Mesenchymal stem cell (in vitro differentiated cells and primary cell): ENCODE results near the gene FNDC5.

Experiments
- DNase-seq: peaks from one replicate; pipeline ENCODE4 v3.0.0-alpha.2; 2013
- H2AFZ ChIP-seq: one replicate; pipeline ENCODE4 v1.6.1; 2013; ENCODE audit warnings: low read depth, mild to moderate bottlenecking, control low read depth, inconsistent platforms, low read length, moderate library complexity
- H2AK5ac ChIP-seq: 2 replicates; pipeline ENCODE4 v1.6.1; 2013; ENCODE audit warnings: low read length, moderate library complexity, mild to moderate bottlenecking, inconsistent platforms; ENCODE audit not compliant: severe bottlenecking
- H2BK120ac ChIP-seq: one replicate; pipeline ENCODE4 v1.6.1; 2013; ENCODE audit warnings: low read depth, mild to moderate bottlenecking, inconsistent platforms, low read length, moderate library complexity
- H2BK12ac ChIP-seq, 2 experiments: one replicate each; pipeline ENCODE4 v1.6.1; 2013; ENCODE audit warnings: inconsistent platforms in 2 of 2, low read length in 2 of 2, mild to moderate bottlenecking in 2 of 2, moderate library complexity in 2 of 2, control low read depth in 1 of 2
- H2BK15ac ChIP-seq: one replicate; pipeline ENCODE4 v1.6.1; 2013; ENCODE audit warnings: mild to moderate bottlenecking, low read depth, inconsistent platforms; ENCODE audit not compliant: poor library complexity, severe bottlenecking
- H2BK5ac ChIP-seq: 2 replicates; pipeline ENCODE4 v1.6.1; 2013; ENCODE audit warnings: low read depth, mild to moderate bottlenecking, low read length, control low read depth, inconsistent platforms; ENCODE audit not compliant: poor library complexity, severe bottlenecking
- H3K14ac ChIP-seq, 2 experiments: one replicate each; pipeline ENCODE4 v1.6.1; 2013; ENCODE audit warnings: inconsistent platforms in 2 of 2, low read length in 2 of 2, control low read depth in 1 of 2, mild to moderate bottlenecking in 1 of 2, moderate library complexity in 1 of 2
- H3K18ac ChIP-seq, 2 experiments: one replicate each; pipeline ENCODE4 v1.6.1; 2013; ENCODE audit warnings: inconsistent platforms in 2 of 2, low read length in 2 of 2, control low read depth in 1 of 2, low read depth in 1 of 2, mild to moderate bottlenecking in 1 of 2
- H3K23ac ChIP-seq, 2 experiments: one replicate each; pipeline ENCODE4 v1.6.1; 2013; ENCODE audit warnings: inconsistent platforms in 2 of 2, low read length in 2 of 2, mild to moderate bottlenecking in 2 of 2, moderate library complexity in 2 of 2, control low read depth in 1 of 2
- H3K27ac ChIP-seq: 2 replicates; pipeline ENCODE4 v1.5.1; 2013; ENCODE audit warnings: mild to moderate bottlenecking, moderate library complexity, low read length, control low read depth, inconsistent platforms; ENCODE audit not compliant: poor library complexity, severe bottlenecking
- H3K27me3 ChIP-seq, 2 experiments: 2 replicates each; pipeline versions ENCODE4 v1.6.1 to v1.7.0; 2013; ENCODE audit warnings: low read length in 2 of 2, mild to moderate bottlenecking in 2 of 2, moderate library complexity in 2 of 2, control low read depth in 1 of 2, inconsistent platforms in 1 of 2; ENCODE audit not compliant: control insufficient read depth in 1 of 2, insufficient read depth in 1 of 2
- H3K36me3 ChIP-seq, 2 experiments: 2 replicates each; pipeline versions ENCODE4 v1.6.1 to v1.7.0; 2013; ENCODE audit warnings: low read length in 2 of 2, control low read depth in 1 of 2, inconsistent platforms in 1 of 2, low read depth in 1 of 2, mild to moderate bottlenecking in 1 of 2; ENCODE audit not compliant: insufficient read depth in 2 of 2, control insufficient read depth in 1 of 2
- H3K4ac ChIP-seq, 2 experiments: one replicate each; pipeline ENCODE4 v1.6.1; 2013; ENCODE audit warnings: inconsistent platforms in 2 of 2, low read length in 2 of 2, mild to moderate bottlenecking in 2 of 2, moderate library complexity in 2 of 2, control low read depth in 1 of 2, low read depth in 1 of 2
- H3K4me1 ChIP-seq: 2 replicates; pipeline ENCODE4 v1.6.1; 2013; ENCODE audit warnings: low read depth, low read length, control low read depth; ENCODE audit not compliant: control insufficient read depth, insufficient read depth
- H3K4me2 ChIP-seq: 2 replicates; pipeline ENCODE4 v1.6.1; 2013; ENCODE audit warnings: low read length, mild to moderate bottlenecking, inconsistent platforms; ENCODE audit not compliant: poor library complexity, severe bottlenecking
- H3K4me3 ChIP-seq, 2 experiments: 2 replicates each; pipeline versions ENCODE4 v1.5.1 to v1.7.0; 2013; ENCODE audit warnings: low read length in 2 of 2, mild to moderate bottlenecking in 2 of 2, control low read depth in 1 of 2, low read depth in 1 of 2; ENCODE audit not compliant: insufficient read depth in 1 of 2
- H3K79me1 ChIP-seq: replicated peaks from 2 replicates; pipeline ENCODE4 v1.6.1; 2013; ENCODE audit warnings: mild to moderate bottlenecking, control low read depth, low read length, inconsistent platforms; ENCODE audit not compliant: poor library complexity, severe bottlenecking
- H3K9ac ChIP-seq: 2 replicates; pipeline ENCODE4 v1.7.0; 2013; ENCODE audit warnings: mild to moderate bottlenecking, low read length, moderate library complexity
- H3K9me3 ChIP-seq: 2 replicates; pipeline ENCODE4 v1.7.0; 2013; ENCODE audit warnings: mild to moderate bottlenecking, low read length; ENCODE audit not compliant: control insufficient read depth
- H4K8ac ChIP-seq: one replicate; pipeline ENCODE4 v1.6.1; 2013; ENCODE audit warnings: inconsistent platforms, mild to moderate bottlenecking, low read length, moderate library complexity
- H4K91ac ChIP-seq: one replicate; pipeline ENCODE4 v1.6.1; 2013; ENCODE audit warnings: mild to moderate bottlenecking, low read length, inconsistent platforms
- WGBS: methylation state at CpG from one replicate; pipeline ENCODE4 v1.1.7; 2013; ENCODE audit warnings: mixed read lengths; 5-methylcytosine and 5-hydroxymethylcytosine counted together

FNDC5 gene

DNA sequence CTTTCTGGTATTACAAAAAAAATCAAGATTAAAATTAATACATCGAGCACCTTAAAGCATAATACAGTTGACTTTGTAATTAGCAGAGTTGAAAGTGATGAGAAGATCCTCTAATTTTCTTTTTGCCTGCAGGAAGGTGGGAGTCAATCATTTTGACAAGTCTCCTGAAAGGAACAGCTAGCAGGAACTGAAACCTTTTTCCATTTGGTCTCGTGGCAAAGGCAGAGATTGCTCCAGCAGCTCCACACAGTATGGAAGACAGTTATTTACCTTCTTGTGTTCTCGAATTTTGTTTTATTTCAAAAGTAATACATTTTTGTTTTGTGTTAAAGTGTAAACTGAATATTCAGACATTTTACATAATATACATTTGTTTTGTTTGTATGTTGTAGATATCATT lies 45.5 kb downstream of the FNDC5 start:
- Histone ChIP-seq H3K36me3 (peaks cover 17 to 54% of the 10 kb centered on the region in 2 experiments), H3K9me3 (no peaks in the 10 kb centered on the region), H3K79me1 (peaks cover 17% of the 10 kb centered on the region), H3K14ac (no peak overlapping the region), H2BK120ac (no peak overlapping the region), H3K4me2 (no peak overlapping the region), H3K4me1 (no peaks in the 10 kb centered on the region), H3K27me3 (no peaks in the 10 kb centered on the region), H4K91ac (no peak overlapping the region), H3K4me3 (no peak overlapping the region), H3K27ac (no peak overlapping the region), H3K18ac (no peak overlapping the region), H3K9ac (no peak overlapping the region), H3K23ac (no peak overlapping the region), H3K4ac (no peak overlapping the region), H2BK12ac (no peak overlapping the region), H2BK15ac (no peak overlapping the region), H2AK5ac (no peak overlapping the region), H2BK5ac (no peak overlapping the region), H4K8ac (no peak overlapping the region), H2AFZ (no peak overlapping the region)
- WGBS: 93% methylated on average over 2 of the region's 3 CpGs
- no peak for DNase-seq

DNA sequence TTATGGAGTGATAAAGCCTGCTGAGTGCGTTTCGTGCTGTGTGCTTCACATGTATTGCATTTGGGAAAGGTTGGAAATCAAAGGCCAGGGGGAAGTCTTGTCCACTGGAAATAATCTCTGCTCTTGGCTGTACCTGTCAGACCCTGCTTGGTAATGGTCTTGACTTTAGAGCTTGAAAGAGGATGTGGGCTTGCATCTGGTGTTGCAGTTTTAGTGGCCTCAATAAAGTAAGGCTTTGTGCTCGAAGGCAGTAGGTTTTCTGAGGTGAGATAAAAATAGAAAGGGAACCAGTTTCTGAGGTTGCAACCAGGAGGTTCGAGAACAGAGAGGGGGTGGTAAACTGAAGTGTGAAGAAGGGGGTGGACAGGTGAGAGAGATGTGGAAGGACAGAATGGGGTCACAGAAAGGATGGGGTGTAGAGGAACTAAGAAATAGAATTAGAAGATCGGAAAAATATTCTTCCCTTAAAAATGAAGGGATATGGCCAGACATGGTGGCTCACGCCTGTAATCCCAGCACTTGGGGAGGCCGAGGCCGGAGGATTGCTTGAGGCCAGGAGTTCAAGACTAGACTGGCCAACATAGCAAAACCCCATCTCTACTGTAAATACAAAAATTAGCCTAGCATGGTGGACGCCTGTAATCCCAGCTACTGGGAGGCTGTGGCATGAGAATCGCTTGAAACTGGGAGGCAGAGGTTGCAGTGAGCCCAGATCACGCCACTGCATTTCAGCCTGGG lies 51.7 kb downstream of the FNDC5 start:
- H2BK120ac ChIP-seq: no peak overlapping the region
- H2AFZ ChIP-seq: no peak overlapping the region
- no peaks in the 10 kb centered on the region for H3K27me3 ChIP-seq
- H3K4ac ChIP-seq: peak overlapping the region in 1 of 2 experiments; percentile 39
- H4K91ac ChIP-seq: no peak overlapping the region
- peak overlapping the region; percentile 59 to 73 for H3K23ac ChIP-seq
- peak overlapping the region; percentile 4 for H3K27ac ChIP-seq
- peaks cover 10% of the 10 kb centered on the region for H3K4me1 ChIP-seq
- no peak overlapping the region for H2BK5ac ChIP-seq
- H2BK15ac ChIP-seq: no peak overlapping the region
- H2AK5ac ChIP-seq: no peak overlapping the region
- no peak overlapping the region for H3K18ac ChIP-seq
- peaks cover 7% of the 10 kb centered on the region for H3K79me1 ChIP-seq
- no peak for DNase-seq
- H4K8ac ChIP-seq: no peak overlapping the region
- H3K4me2 ChIP-seq: peak overlapping the region; percentile 77
- no peaks in the 10 kb centered on the region for H3K9me3 ChIP-seq
- peak overlapping the region; percentile 98 for H3K9ac ChIP-seq
- H3K14ac ChIP-seq: no peak overlapping the region
- H3K4me3 ChIP-seq: peak overlapping the region in 1 of 2 experiments; percentile 90
- no peak overlapping the region for H2BK12ac ChIP-seq
- H3K36me3 ChIP-seq: peaks cover 3 to 6% of the 10 kb centered on the region in 2 experiments
- WGBS: 77% methylated on average over 9 of the region's 11 CpGs

DNA sequence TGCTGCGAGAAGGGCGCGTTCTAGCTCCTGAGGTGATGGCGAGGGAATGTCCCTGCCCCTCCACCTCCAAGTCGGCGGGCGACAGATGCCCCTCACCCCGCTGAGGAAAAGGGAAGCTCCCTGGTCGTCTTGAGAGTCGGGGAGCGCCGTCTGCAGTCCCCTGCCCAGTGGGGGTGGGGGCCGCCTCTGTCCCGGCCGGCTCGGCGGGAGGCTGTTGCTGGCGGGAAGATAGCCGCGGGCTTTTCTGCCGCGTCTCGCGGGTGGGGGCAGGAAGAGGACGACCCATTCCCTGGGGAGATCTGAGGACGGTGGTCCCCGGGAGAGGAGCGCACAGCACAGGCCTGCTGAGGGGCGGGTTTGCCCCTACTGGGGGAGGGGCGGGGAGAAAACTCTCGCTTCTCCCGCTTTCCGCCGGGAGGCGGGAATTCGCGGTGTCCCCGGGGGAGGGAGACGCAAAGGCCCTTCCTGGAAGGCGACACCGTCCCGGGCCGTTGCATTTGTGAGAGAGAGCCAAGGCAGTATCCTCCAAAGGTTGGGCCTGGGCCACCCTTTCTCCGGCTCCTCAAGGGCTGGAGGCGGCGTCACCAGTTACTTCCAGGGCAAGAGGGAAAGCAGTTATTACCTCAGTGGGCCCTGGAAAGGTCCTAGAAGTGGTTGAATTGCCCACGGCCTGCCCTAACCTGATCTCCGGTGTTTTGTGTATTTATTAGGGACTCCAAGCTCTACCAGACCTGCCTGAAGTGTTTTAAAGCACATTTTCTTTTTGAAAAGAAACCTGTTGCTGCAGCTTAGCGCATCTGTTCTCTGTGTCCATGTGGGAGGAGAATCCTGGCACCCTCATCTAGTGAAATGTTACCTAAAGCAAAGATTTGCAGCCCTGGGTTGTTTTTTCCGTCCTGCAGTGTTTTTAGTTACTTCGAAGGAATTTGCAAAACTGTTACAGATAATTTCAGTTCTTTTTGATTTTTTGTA lies 52.6 kb downstream of the FNDC5 start:
- peak overlapping the region; percentile 78 for H3K27ac ChIP-seq
- WGBS: 2% methylated on average over 51 of the region's 51 CpGs
- H3K14ac ChIP-seq: peak overlapping the region in 1 of 2 experiments; percentile 56

More for the DNA sequence above, 52.6 kb downstream of the FNDC5 start:
- Histone ChIP-seq H3K27me3 (no peaks in the 10 kb centered on the region), H2BK15ac (peak overlapping the region; percentile 86), H3K9me3 (no peaks in the 10 kb centered on the region), H3K4me1 (peaks cover 10% of the 10 kb centered on the region), H2BK120ac (peak overlapping the region; percentile 19), H3K79me1 (peaks cover 7% of the 10 kb centered on the region), H4K91ac (peak overlapping the region; percentile 97), H2AK5ac (no peak overlapping the region), H3K36me3 (peaks cover 3 to 6% of the 10 kb centered on the region in 2 experiments), H3K23ac (no peak overlapping the region), H3K4ac (peak overlapping the region; percentile 92 to 99), H4K8ac (peak overlapping the region; percentile 91), H3K4me3 (peak overlapping the region; percentile 90 to 96), H2AFZ (peak overlapping the region; percentile 30), H2BK12ac (peak overlapping the region in 1 of 2 experiments; percentile 4), H3K4me2 (peak overlapping the region; percentile 77), H3K18ac (peak overlapping the region; percentile 91 to 93), H3K9ac (peak overlapping the region; percentile 98), H2BK5ac (peak overlapping the region; percentile 94)
- peak; percentile 70 for DNase-seq
